HepG2 (cell line): Measurements from ENCODE around the gene TMEM131L. TPM values are rescaled to one million over a fixed set of nuclear protein-coding genes. Genes with fewer than 3 reads are reported as not detected.

ENCODE experiments used
- ATAC-seq: fragments of 200-7000 bp; cut with Tn5 transposase; 3 replicates; pipeline ENCODE4 v1.9.1; 2020; ENCODE audit warnings: mild to moderate bottlenecking, moderate library complexity
- BruUV-seq: library from RNA; stranded (reverse); fragments of 400-500 nt; replicated peaks from 2 replicates; lab custom pipeline; 2021; lab: Mats Ljungman, UMichigan
- CTCF ChIA-PET: fragments of 300-600 bp; formaldehyde crosslinking; extraction: SDS; loops from one replicate; lab custom pipeline; 2021; ENCODE audit warnings: low total read pairs, inconsistent platforms, low intra/inter-chr PET ratio; lab: Yijun Ruan, JAX
- POLR2A ChIA-PET: fragments of 350-600 bp; sonication (Branson Sonifier 250); formaldehyde crosslinking; loops from one replicate; lab custom pipeline; 2020; ENCODE audit warnings: antibody characterized with exemption, inconsistent platforms; lab: Yijun Ruan, JAX
- DNase-seq: peaks from one replicate; pipeline ENCODE4 v3.0.0-alpha.2; 2015; ENCODE audit warnings: low spot score
- FAIRE-seq: peaks from 3 replicates; lab custom pipeline; 2011; peaks lifted over from hg19 to GRCh38; lab: Jason Lieb, UNC
- H2AFZ ChIP-seq: one replicate; pipeline ENCODE4 v1.6.1; 2011; ENCODE audit warnings: low read length, inconsistent platforms
- H3K27ac ChIP-seq: fragments of 300-600 bp; 3 replicates; pipeline ENCODE4 v1.8.0; 2011; ENCODE audit warnings: mixed run types, mild to moderate bottlenecking, mixed read lengths, low read length, inconsistent platforms; ENCODE audit not compliant: insufficient read depth; ENCODE audit errors: extremely low read length
- H3K27me3 ChIP-seq, 2 experiments: fragments of 200-600 bp in 1 of 2; 2 replicates in 1 of 2; 3 replicates in 1 of 2; pipeline versions ENCODE4 v1.6.0 to v1.8.0; 2011; ENCODE audit warnings: low read length in 2 of 2, mild to moderate bottlenecking in 2 of 2, moderate library complexity in 2 of 2, inconsistent platforms in 1 of 2; ENCODE audit not compliant: insufficient read depth in 2 of 2, control insufficient read depth in 1 of 2
- H3K36me3 ChIP-seq, 2 experiments: fragments of 200-600 bp in 1 of 2; replicated peaks in 1 of 2; 2 replicates in 1 of 2; 3 replicates in 1 of 2; pipeline versions ENCODE4 v1.5.1 to v1.8.0; 2011; ENCODE audit warnings: low read length in 2 of 2, inconsistent platforms in 1 of 2; ENCODE audit not compliant: insufficient read depth in 2 of 2, control insufficient read depth in 1 of 2
- H3K4me1 ChIP-seq: 2 replicates; pipeline ENCODE4 v1.5.1; 2012; ENCODE audit warnings: low read length, inconsistent platforms; ENCODE audit not compliant: insufficient read depth
- H3K4me2 ChIP-seq: 2 replicates; pipeline ENCODE4 v1.6.0; 2011; ENCODE audit warnings: low read depth, low read length, inconsistent platforms
- H3K4me3 ChIP-seq, 3 experiments: fragments of 200-600 bp in 1 of 3; sonication (generic), shearing (Covaris generic) in 1 of 3; replicated peaks in 1 of 3; 2 replicates each; pipeline ENCODE4 v1.5.1; 2011 to 2016; ENCODE audit warnings: low read length in 3 of 3, inconsistent platforms in 2 of 3, low read depth in 2 of 3, mild to moderate bottlenecking in 2 of 3, control low read depth in 1 of 3, mixed read lengths in 1 of 3; ENCODE audit not compliant: insufficient read depth in 1 of 3
- H3K79me2 ChIP-seq: one replicate; pipeline ENCODE4 v1.6.1; 2011; ENCODE audit warnings: low read length, inconsistent platforms; ENCODE audit not compliant: insufficient read depth
- H3K9ac ChIP-seq: 2 replicates; pipeline ENCODE4 v1.6.0; 2011; ENCODE audit warnings: mild to moderate bottlenecking, low read depth, low read length, inconsistent platforms; ENCODE audit not compliant: insufficient read depth
- H3K9me3 ChIP-seq: 2 replicates; pipeline ENCODE4 v1.5.1; 2012; ENCODE audit warnings: mild to moderate bottlenecking, low read length
- H4K20me1 ChIP-seq: 2 replicates; pipeline ENCODE4 v1.6.0; 2011; ENCODE audit warnings: inconsistent platforms, mild to moderate bottlenecking, low read length, moderate library complexity; ENCODE audit not compliant: insufficient read depth
- AGO2 ChIP-seq: fragments of 200-400 bp; formaldehyde crosslinking; optimal IDR thresholded peaks from 2 replicates; pipeline ENCODE3; 2017; ENCODE audit warnings: mild to moderate bottlenecking, low read depth, low read length, moderate library complexity
- NR2F1 ChIP-seq, 2 experiments: fragments of 450-650 bp in 1 of 2; formaldehyde crosslinking in 1 of 2; IDR thresholded peaks; 2 replicates each; pipeline versions ENCODE4 v1.5.0 to v1.6.1; 2016 to 2020; ENCODE audit warnings: mild to moderate bottlenecking in 1 of 2, missing compliant biosample characterization in 1 of 2, missing genetic modification reagents in 1 of 2, moderate library complexity in 1 of 2
- PHF21A ChIP-seq: sonication (generic); formaldehyde crosslinking; IDR thresholded peaks from 2 replicates; pipeline ENCODE4 v1.5.0; 2020; ENCODE audit warnings: mild to moderate bottlenecking, missing genetic modification reagents
- SETDB1 ChIP-seq: sonication (generic); formaldehyde crosslinking; IDR thresholded peaks from 2 replicates; pipeline ENCODE4 v1.5.1; 2020; ENCODE audit warnings: missing genetic modification reagents, mild to moderate bottlenecking, borderline replicate concordance
- YEATS2 ChIP-seq: sonication (generic); formaldehyde crosslinking; IDR thresholded peaks from 2 replicates; pipeline ENCODE4 v1.4.0; 2020; ENCODE audit warnings: missing genetic modification reagents, borderline replicate concordance
- ZBTB7A ChIP-seq: sonication (generic); formaldehyde crosslinking; IDR thresholded peaks from 2 replicates; pipeline ENCODE4 v1.8.0; 2022; ENCODE audit warnings: mild to moderate bottlenecking, missing genetic modification reagents
- ZNF24 ChIP-seq: fragments of 450-650 bp; IDR thresholded peaks from 2 replicates; pipeline ENCODE4 v1.6.1; 2017; ENCODE audit warnings: antibody characterized with exemption, mild to moderate bottlenecking
- ZNF251 ChIP-seq: sonication (generic); formaldehyde crosslinking; IDR thresholded peaks from 2 replicates; pipeline ENCODE4 v1.9.0; 2021; ENCODE audit warnings: mild to moderate bottlenecking, missing genetic modification reagents
- ZNF720 ChIP-seq: sonication (generic); formaldehyde crosslinking; IDR thresholded peaks from 2 replicates; pipeline ENCODE4 v1.4.0; 2020; ENCODE audit warnings: missing genetic modification reagents
- WGBS: methylation state at CpG from one replicate; pipeline ENCODE4 v1.1.6; 2017; ENCODE audit warnings: low lambda C conversion rate; 5-methylcytosine and 5-hydroxymethylcytosine counted together
- in situ Hi-C: cut with HindIII; loops from 2 replicates; pipeline ENCODE4 v1.10.0; 2017; ENCODE audit warnings: low pct_unique_long_range_greater_than_20kb; ENCODE audit not compliant: extremely low pct_ligation_motif_present
- intact Hi-C: fragments of 100-400 bp; cut with micrococcal nuclease; formaldehyde crosslinking; loops from one replicate; pipeline ENCODE4 v1.10.0; 2022; ENCODE audit not compliant: unreplicated experiment
- polyA plus RNA-seq, 8 experiments: library from polyadenylated mRNA; depleted of rRNA in 3 of 8; stranded (reverse) in 7 of 8; unstranded in 1 of 8; fragments of >200 nt; fragmentation: Illumina TruSeq in 4 of 8; extraction: Trizol in 4 of 8; gene quantifications; 2 replicates each; pipeline versions ENCODE4 v1.2.1 to v1.2.3, GENCODE V29; 2011 to 2016; ENCODE audit warnings: low read depth in 4 of 8, missing spikeins in 1 of 8, mixed read lengths in 1 of 8; ENCODE audit not compliant: insufficient read depth in 1 of 8
- total RNA-seq, 5 experiments: library from RNA; depleted of rRNA; stranded (reverse); fragments of >200 nt; fragmentation: Illumina TruSeq; extraction: Trizol; gene quantifications; 2 replicates each; pipeline ENCODE4 v1.2.3, GENCODE V29; 2016; ENCODE audit warnings: low read depth in 1 of 5
- TF ChIP-seq, protein P1 (sequence below), 2 experiments: fragments of 450-650 bp in 1 of 2; sonication (generic) in 1 of 2; formaldehyde crosslinking in 1 of 2; IDR thresholded peaks; 2 replicates each; pipeline versions ENCODE4 v1.6.1 to v1.8.0; 2016 to 2022; ENCODE audit warnings: antibody characterized with exemption in 1 of 2, mild to moderate bottlenecking in 1 of 2, missing genetic modification reagents in 1 of 2
- TF ChIP-seq, protein P2 (sequence below): sonication (generic); formaldehyde crosslinking; conservative IDR thresholded peaks from 2 replicates; pipeline ENCODE4 v1.5.0; 2020; ENCODE audit warnings: missing genetic modification reagents

The TMEM131L gene
- total and polyA plus RNA-seq, 2 of the 13 experiments (the other 11 are each of a cell fraction or from before 2014, with no cell fraction given) = 2.2 to 4.5 TPM

DNA sequence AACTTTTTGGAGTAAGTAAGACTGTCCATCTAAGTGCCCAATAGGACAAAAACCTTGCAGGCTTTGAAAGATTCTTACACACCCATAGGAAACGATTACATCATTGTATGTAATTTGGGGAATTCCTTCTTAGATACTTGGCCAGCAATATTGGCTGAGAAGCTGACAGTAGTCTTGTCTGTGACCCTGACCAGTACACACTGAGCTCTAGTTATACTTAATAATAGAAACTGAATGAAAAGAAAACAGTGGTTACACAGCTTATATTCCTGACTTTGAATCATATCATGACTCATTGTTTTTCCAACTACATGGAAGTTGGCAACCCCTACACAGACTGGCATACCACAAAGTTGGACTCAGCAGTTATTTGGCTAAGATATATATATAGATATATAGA, 210.8 kb downstream of the TMEM131L start (continued):
- TF ChIP-seq, protein P1, sequence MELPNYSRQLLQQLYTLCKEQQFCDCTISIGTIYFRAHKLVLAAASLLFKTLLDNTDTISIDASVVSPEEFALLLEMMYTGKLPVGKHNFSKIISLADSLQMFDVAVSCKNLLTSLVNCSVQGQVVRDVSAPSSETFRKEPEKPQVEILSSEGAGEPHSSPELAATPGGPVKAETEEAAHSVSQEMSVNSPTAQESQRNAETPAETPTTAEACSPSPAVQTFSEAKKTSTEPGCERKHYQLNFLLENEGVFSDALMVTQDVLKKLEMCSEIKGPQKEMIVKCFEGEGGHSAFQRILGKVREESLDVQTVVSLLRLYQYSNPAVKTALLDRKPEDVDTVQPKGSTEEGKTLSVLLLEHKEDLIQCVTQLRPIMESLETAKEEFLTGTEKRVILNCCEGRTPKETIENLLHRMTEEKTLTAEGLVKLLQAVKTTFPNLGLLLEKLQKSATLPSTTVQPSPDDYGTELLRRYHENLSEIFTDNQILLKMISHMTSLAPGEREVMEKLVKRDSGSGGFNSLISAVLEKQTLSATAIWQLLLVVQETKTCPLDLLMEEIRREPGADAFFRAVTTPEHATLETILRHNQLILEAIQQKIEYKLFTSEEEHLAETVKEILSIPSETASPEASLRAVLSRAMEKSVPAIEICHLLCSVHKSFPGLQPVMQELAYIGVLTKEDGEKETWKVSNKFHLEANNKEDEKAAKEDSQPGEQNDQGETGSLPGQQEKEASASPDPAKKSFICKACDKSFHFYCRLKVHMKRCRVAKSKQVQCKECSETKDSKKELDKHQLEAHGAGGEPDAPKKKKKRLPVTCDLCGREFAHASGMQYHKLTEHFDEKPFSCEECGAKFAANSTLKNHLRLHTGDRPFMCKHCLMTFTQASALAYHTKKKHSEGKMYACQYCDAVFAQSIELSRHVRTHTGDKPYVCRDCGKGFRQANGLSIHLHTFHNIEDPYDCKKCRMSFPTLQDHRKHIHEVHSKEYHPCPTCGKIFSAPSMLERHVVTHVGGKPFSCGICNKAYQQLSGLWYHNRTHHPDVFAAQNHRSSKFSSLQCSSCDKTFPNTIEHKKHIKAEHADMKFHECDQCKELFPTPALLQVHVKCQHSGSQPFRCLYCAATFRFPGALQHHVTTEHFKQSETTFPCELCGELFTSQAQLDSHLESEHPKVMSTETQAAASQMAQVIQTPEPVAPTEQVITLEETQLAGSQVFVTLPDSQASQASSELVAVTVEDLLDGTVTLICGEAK (IDR thresholded peaks at IDR 0.05) = no peak
- TF ChIP-seq, protein P1 (CRISPR knock-in tag; IDR thresholded peaks at IDR 0.05) = no peak
- no peak for TF ChIP-seq PHF21A (CRISPR knock-in tag)

DNA sequence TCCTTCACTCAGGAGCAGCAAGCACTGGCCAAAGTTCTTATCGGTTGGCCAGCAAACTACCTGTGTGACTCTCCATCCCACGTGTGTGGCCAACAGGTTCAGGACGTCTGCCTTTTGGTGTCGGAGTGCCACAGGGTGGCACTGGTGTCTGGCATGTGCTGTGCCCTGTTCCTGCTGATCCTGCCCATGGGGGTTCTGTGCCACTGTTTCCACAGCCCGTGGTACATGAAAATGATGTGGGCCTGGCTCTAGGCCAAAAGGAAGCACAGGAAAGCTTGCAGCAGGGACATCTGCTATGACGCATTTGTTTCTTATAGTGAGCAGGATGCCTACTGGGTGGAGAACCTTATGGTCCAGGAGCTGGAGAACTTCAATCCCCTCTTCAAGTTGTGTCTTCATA, 213.3 kb downstream of the TMEM131L start:
- Histone ChIP-seq H3K4me3 (no peak overlapping the region), H3K79me2 (no peaks in the 10 kb centered on the region), H3K4me1 (no peaks in the 10 kb centered on the region), H3K36me3 (no peaks in the 10 kb centered on the region), H3K9me3 (no peaks in the 10 kb centered on the region), H2AFZ (no peak overlapping the region), H4K20me1 (no peaks in the 10 kb centered on the region), H3K27me3 (peaks cover 0 to 2% of the 10 kb centered on the region in 2 experiments; a peak in 1 of 5 replicates), H3K27ac (no peak overlapping the region), H3K4me2 (no peak overlapping the region), H3K9ac (no peak overlapping the region)
- 47% methylated on average over 4 of the region's 6 CpGs for WGBS
- POLR2A ChIA-PET = no interaction called here
- DNase-seq (no peak), ATAC-seq (no peak), FAIRE-seq (no peak)
- intact Hi-C loops = no loop called here
- BruUV-seq = no TSS peak
- in situ Hi-C loops = no loop called here
- CTCF ChIA-PET = no interaction called here
- TF ChIP-seq SETDB1 (no peak), ZNF251 (no peak), ZNF24 (no peak), YEATS2 (CRISPR knock-in tag) (no peak), NR2F1 (CRISPR knock-in tag; IDR thresholded peaks at IDR 0.05) (no peak), ZNF720 (CRISPR knock-in tag) (no peak), ZBTB7A (CRISPR knock-in tag) (no peak), AGO2 (no peak)
- TF ChIP-seq, protein P2, sequence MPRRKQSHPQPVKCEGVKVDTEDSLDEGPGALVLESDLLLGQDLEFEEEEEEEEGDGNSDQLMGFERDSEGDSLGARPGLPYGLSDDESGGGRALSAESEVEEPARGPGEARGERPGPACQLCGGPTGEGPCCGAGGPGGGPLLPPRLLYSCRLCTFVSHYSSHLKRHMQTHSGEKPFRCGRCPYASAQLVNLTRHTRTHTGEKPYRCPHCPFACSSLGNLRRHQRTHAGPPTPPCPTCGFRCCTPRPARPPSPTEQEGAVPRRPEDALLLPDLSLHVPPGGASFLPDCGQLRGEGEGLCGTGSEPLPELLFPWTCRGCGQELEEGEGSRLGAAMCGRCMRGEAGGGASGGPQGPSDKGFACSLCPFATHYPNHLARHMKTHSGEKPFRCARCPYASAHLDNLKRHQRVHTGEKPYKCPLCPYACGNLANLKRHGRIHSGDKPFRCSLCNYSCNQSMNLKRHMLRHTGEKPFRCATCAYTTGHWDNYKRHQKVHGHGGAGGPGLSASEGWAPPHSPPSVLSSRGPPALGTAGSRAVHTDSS (CRISPR knock-in tag) = no peak
